Measurements from ENCODE around the gene ZNF532.

ZNF532 gene

GRCh38 chr18:58843688-58844035, 21.0 kb upstream of the ZNF532 start:
- no peak overlapping the region for H3K27ac ChIP-seq (replicated peaks)
- H3K27me3 ChIP-seq (ENCODE audit: insufficient read depth, poor library complexity, severe bottlenecking) = peaks cover 14% of the 10 kb centered on the region
- no peak overlapping the region for H3K4me3 ChIP-seq (replicated peaks; ENCODE audit: insufficient read depth, low read length)
- DNase-seq (ENCODE audit: low read depth in 1 of 2, low spot score in 1 of 2) = no peak
- no peak for TF ChIP-seq SPI1 (IDR thresholded peaks at IDR 0.05; ENCODE audit: borderline replicate concordance, low read depth)
- no peak for TF ChIP-seq POLR2AphosphoS5 (IDR thresholded peaks at IDR 0.05; ENCODE audit: low read depth)
- TF ChIP-seq REST (IDR thresholded peaks at IDR 0.05; ENCODE audit: insufficient replicate concordance, low read depth) = no peak
- TF ChIP-seq CTCF (IDR thresholded peaks at IDR 0.05; ENCODE audit: insufficient read depth, low read length) = no peak
- no peak for TF ChIP-seq GABPA (IDR thresholded peaks at IDR 0.05; ENCODE audit: low read depth)

GRCh38 chr18:58844871-58845270, 19.8 kb upstream of the ZNF532 start:
- Histone ChIP-seq H3K27ac (replicated peaks) (no peak overlapping the region), H3K4me3 (replicated peaks; ENCODE audit: insufficient read depth, low read length) (no peak overlapping the region), H3K27me3 (ENCODE audit: insufficient read depth, poor library complexity, severe bottlenecking) (peaks cover 14% of the 10 kb centered on the region)
- no peak for DNase-seq (ENCODE audit: low read depth in 1 of 2, low spot score in 1 of 2)
- TF ChIP-seq POLR2AphosphoS5 (IDR thresholded peaks at IDR 0.05; ENCODE audit: low read depth) = no peak
- TF ChIP-seq CTCF (IDR thresholded peaks at IDR 0.05; ENCODE audit: insufficient read depth, low read length) = no peak
- TF ChIP-seq GABPA (IDR thresholded peaks at IDR 0.05; ENCODE audit: low read depth) = no peak
- no peak for TF ChIP-seq REST (IDR thresholded peaks at IDR 0.05; ENCODE audit: insufficient replicate concordance, low read depth)
- no peak for TF ChIP-seq SPI1 (IDR thresholded peaks at IDR 0.05; ENCODE audit: borderline replicate concordance, low read depth)

- DNase-seq (ENCODE audit: low read depth in 1 of 2, low spot score in 1 of 2) = no peak
- TF ChIP-seq REST (IDR thresholded peaks at IDR 0.05; ENCODE audit: insufficient replicate concordance, low read depth) (no peak), POLR2AphosphoS5 (IDR thresholded peaks at IDR 0.05; ENCODE audit: low read depth) (no peak), SPI1 (IDR thresholded peaks at IDR 0.05; ENCODE audit: borderline replicate concordance, low read depth) (no peak), CTCF (IDR thresholded peaks at IDR 0.05; ENCODE audit: insufficient read depth, low read length) (no peak), GABPA (IDR thresholded peaks at IDR 0.05; ENCODE audit: low read depth) (no peak)
- Histone ChIP-seq H3K27me3 (ENCODE audit: insufficient read depth, poor library complexity, severe bottlenecking) (peaks cover 14% of the 10 kb centered on the region), H3K4me3 (replicated peaks; ENCODE audit: insufficient read depth, low read length) (no peak overlapping the region), H3K27ac (replicated peaks) (no peak overlapping the region)
Measured at GRCh38 chr18:58845928-58846724, 18.6 kb upstream of the ZNF532 start.

Data from HL-60 (cell line).